ENCODE measurements around the gene NHERF2. TPM values are rescaled to one million over a fixed set of nuclear protein-coding genes. Genes with fewer than 3 reads are reported as not detected.
A peak's percentile ranks its signal among the peaks of the same experiment; 100 is the strongest.

Gene NHERF2
- total RNA-seq, 4 donors from 2014 or later: 45.3 to 130 (median 88.3) TPM

DNA sequence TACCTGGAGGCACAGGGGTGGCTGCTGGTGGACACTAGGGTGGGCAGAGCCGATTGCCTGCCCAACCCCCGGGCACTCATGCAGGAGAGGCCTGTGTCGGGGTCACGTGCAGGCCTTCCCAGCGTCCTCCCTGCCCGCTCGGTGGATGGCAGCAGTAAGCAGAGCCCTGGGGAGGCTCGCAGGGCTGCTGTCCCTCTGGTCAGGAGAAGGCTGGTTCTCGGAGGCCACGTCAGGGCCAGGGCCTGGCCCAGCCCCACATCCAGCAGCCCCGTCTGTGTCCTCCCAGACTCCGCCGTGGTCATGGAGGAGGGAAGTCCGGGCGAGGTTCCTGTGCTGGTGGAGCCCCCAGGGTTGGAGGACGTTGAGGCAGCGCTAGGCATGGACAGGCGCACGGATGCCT, 56.7 kb downstream of the NHERF2 start:
- TF ChIP-seq, protein P1, sequence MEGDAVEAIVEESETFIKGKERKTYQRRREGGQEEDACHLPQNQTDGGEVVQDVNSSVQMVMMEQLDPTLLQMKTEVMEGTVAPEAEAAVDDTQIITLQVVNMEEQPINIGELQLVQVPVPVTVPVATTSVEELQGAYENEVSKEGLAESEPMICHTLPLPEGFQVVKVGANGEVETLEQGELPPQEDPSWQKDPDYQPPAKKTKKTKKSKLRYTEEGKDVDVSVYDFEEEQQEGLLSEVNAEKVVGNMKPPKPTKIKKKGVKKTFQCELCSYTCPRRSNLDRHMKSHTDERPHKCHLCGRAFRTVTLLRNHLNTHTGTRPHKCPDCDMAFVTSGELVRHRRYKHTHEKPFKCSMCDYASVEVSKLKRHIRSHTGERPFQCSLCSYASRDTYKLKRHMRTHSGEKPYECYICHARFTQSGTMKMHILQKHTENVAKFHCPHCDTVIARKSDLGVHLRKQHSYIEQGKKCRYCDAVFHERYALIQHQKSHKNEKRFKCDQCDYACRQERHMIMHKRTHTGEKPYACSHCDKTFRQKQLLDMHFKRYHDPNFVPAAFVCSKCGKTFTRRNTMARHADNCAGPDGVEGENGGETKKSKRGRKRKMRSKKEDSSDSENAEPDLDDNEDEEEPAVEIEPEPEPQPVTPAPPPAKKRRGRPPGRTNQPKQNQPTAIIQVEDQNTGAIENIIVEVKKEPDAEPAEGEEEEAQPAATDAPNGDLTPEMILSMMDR (IDR thresholded peaks at IDR 0.05): no peak
- TF ChIP-seq EP300 (IDR thresholded peaks at IDR 0.05) (no peak), POLR2AphosphoS5 (IDR thresholded peaks at IDR 0.05) (peak in 1 of 2 donors; percentile 5), POLR2A (IDR thresholded peaks at IDR 0.05; ENCODE audit: low read depth) (no peak)
- H3K27me3 ChIP-seq: no peaks in the 10 kb centered on the region
- intact Hi-C loops (cut with DNase I): no loop called here
- peaks cover 20 to 100% (median 98%) of the 10 kb centered on the region in 4 donors for H3K36me3 ChIP-seq
- H3K4me3 ChIP-seq: no peak overlapping the region
- peaks cover 16 to 31% (median 29%) of the 10 kb centered on the region in 4 donors for H3K4me1 ChIP-seq
- peak overlapping the region in 3 of 4 donors; percentile 0 to 51 (median 28) for H3K27ac ChIP-seq (replicated peaks in 1 of 4)
- WGBS: 91% methylated on average over 6 of the region's 19 CpGs
- H3K9me3 ChIP-seq: no peaks in the 10 kb centered on the region
- no peak for DNase-seq (ENCODE audit: extremely low spot score)

DNA sequence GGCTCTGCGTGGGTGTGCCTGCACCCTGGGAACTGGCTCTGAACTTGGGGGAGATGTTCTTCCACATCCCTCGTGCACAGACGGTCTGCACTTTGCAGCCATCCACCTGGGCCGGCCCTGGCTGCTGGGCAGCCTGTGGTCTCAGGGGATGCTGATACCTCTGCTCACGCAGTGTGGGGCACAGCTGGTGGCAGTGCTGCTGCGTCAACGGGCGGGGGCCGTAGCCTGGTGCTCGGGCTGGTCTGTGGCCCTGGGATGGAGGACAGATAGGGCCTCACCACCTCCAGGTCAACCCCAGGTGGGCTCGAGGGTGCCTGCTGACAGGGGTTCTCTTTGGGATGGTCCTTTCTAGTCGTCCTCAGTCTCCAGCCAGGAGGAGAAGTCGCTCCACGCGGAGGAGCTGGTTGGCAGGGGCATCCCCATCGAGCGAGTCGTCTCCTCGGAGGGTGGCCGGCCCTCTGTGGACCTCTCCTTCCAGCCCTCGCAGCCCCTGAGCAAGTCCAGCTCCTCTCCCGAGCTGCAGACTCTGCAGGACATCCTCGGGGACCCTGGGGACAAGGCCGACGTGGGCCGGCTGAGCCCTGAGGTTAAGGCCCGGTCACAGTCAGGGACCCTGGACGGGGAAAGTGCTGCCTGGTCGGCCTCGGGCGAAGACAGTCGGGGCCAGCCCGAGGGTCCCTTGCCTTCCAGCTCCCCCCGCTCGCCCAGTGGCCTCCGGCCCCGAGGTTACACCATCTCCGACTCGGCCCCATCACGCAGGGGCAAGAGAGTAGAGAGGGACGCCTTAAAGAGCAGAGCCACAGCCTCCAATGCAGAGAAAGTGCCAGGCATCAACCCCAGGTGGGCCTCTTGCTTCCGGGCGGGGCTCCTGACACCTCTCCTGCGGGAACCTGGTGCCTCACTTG, 57.4 kb downstream of the NHERF2 start:
- H3K27ac ChIP-seq (replicated peaks in 1 of 4): peak overlapping the region in 2 of 4 donors; percentile 28 to 51
- H3K9me3 ChIP-seq: no peaks in the 10 kb centered on the region
- H3K36me3 ChIP-seq: peaks cover 21 to 100% (median 98%) of the 10 kb centered on the region in 4 donors
- no peaks in the 10 kb centered on the region for H3K27me3 ChIP-seq
- H3K4me1 ChIP-seq: peaks cover 16 to 31% (median 29%) of the 10 kb centered on the region in 4 donors
- DNase-seq (ENCODE audit: extremely low spot score): no peak
- intact Hi-C loops (cut with DNase I): no loop called here
- no peak for TF ChIP-seq POLR2AphosphoS5 (IDR thresholded peaks at IDR 0.05)
- no peak for TF ChIP-seq EP300 (IDR thresholded peaks at IDR 0.05)
- no peak overlapping the region for H3K4me3 ChIP-seq
- WGBS: 96% methylated on average over 10 of the region's 44 CpGs

GRCh38 chr16:2084895-2085625, 58.4 kb downstream of the NHERF2 start:
- no peaks in the 10 kb centered on the region for H3K9me3 ChIP-seq
- peak overlapping the region in 1 of 4 donors; percentile 46 for H3K27ac ChIP-seq (replicated peaks in 1 of 4)
- H3K27me3 ChIP-seq: no peaks in the 10 kb centered on the region
- H3K36me3 ChIP-seq: peaks cover 16 to 100% (median 98%) of the 10 kb centered on the region in 4 donors
- intact Hi-C loops (cut with DNase I): no loop called here
- no peak for DNase-seq (ENCODE audit: extremely low spot score)
- 98% methylated on average over 13 of the region's 29 CpGs for WGBS
- no peak for TF ChIP-seq POLR2A (IDR thresholded peaks at IDR 0.05; ENCODE audit: low read depth)
- peaks cover 16 to 39% (median 30%) of the 10 kb centered on the region in 4 donors for H3K4me1 ChIP-seq
- H3K4me3 ChIP-seq: no peak overlapping the region

GRCh38 chr16:2085669-2086068, 59.0 kb downstream of the NHERF2 start:
- peaks cover 21 to 100% (median 99%) of the 10 kb centered on the region in 4 donors for H3K36me3 ChIP-seq
- peaks cover 16 to 45% (median 30%) of the 10 kb centered on the region in 4 donors for H3K4me1 ChIP-seq
- H3K9me3 ChIP-seq: no peaks in the 10 kb centered on the region
- DNase-seq (ENCODE audit: extremely low spot score): no peak
- WGBS: 66% methylated on average over 13 of the region's 14 CpGs
- TF ChIP-seq POLR2AphosphoS5 (IDR thresholded peaks at IDR 0.05): no peak
- TF ChIP-seq, protein P1 (IDR thresholded peaks at IDR 0.05): no peak
- no peak for TF ChIP-seq POLR2A (IDR thresholded peaks at IDR 0.05; ENCODE audit: low read depth)
- TF ChIP-seq EP300 (IDR thresholded peaks at IDR 0.05): no peak
- H3K4me3 ChIP-seq: no peak overlapping the region
- peak overlapping the region in 2 of 4 donors; percentile 4 to 46 for H3K27ac ChIP-seq (replicated peaks in 1 of 4)
- intact Hi-C loops (cut with DNase I): no loop called here
- no peaks in the 10 kb centered on the region for H3K27me3 ChIP-seq

- Histone ChIP-seq H3K27ac (replicated peaks in 1 of 4) (peak overlapping the region in 2 of 4 donors; percentile 4 to 46), H3K36me3 (peaks cover 23 to 98% (median 97%) of the 10 kb centered on the region in 4 donors), H3K4me3 (no peak overlapping the region), H3K27me3 (no peaks in the 10 kb centered on the region), H3K9me3 (no peaks in the 10 kb centered on the region), H3K4me1 (peaks cover 16 to 48% (median 28%) of the 10 kb centered on the region in 4 donors)
- intact Hi-C loops (cut with DNase I): no loop called here
- TF ChIP-seq, protein P1 (IDR thresholded peaks at IDR 0.05): no peak
- TF ChIP-seq POLR2A (IDR thresholded peaks at IDR 0.05; ENCODE audit: low read depth) (no peak), EP300 (IDR thresholded peaks at IDR 0.05) (no peak), POLR2AphosphoS5 (IDR thresholded peaks at IDR 0.05) (no peak)
- whole genome bisulfite sequencing: 89% methylated on average over 6 of the region's 27 CpGs
- DNase-seq (ENCODE audit: extremely low spot score): no peak
Observed at GRCh38 chr16:2086106-2086742, 59.5 kb downstream of the NHERF2 start.

All from esophagus muscularis mucosa (tissue), 4 donors.